GM12874 (cell line): ENCODE data around the gene PPRC1.
A peak's percentile ranks its signal among the peaks of the same experiment; 100 is the strongest.

Source experiments
- CTCF ChIP-seq: IDR thresholded peaks from 2 replicates; pipeline ENCODE4 v1.5.1; 2011; ENCODE audit warnings: low read depth, mild to moderate bottlenecking, control low read depth, low read length, moderate library complexity; ENCODE audit not compliant: insufficient read depth

Gene PPRC1

GRCh38 chr10:102132563-102133372 is at the start of gene PPRC1:
Gene PPRC1 (plus strand): TSS chr10:102133040. CDS start chr10:102133069, 29 bp downstream.
- peak; percentile 90 for TF ChIP-seq CTCF

- no peak for TF ChIP-seq CTCF
Observed at GRCh38 chr10:102083541-102083940, 49.3 kb upstream of the PPRC1 start.

- TF ChIP-seq CTCF: no peak
Observed at GRCh38 chr10:102085336-102085735, 47.5 kb upstream of the PPRC1 start.

GRCh38 chr10:102086196-102086595 is 46.6 kb upstream of the PPRC1 start:
- TF ChIP-seq CTCF: no peak

- no peak for TF ChIP-seq CTCF
Observed at GRCh38 chr10:102090772-102091171, 42.1 kb upstream of the PPRC1 start.

GRCh38 chr10:102096449-102096848 is 36.4 kb upstream of the PPRC1 start:
- no peak for TF ChIP-seq CTCF

- TF ChIP-seq CTCF: 0 out of 2 replicates have a peak, but pooled peaks have one; percentile 2
Observed at GRCh38 chr10:102101152-102101551, 31.7 kb upstream of the PPRC1 start.
